ENCODE results near the gene MMP12.

Gene MMP12

DNA sequence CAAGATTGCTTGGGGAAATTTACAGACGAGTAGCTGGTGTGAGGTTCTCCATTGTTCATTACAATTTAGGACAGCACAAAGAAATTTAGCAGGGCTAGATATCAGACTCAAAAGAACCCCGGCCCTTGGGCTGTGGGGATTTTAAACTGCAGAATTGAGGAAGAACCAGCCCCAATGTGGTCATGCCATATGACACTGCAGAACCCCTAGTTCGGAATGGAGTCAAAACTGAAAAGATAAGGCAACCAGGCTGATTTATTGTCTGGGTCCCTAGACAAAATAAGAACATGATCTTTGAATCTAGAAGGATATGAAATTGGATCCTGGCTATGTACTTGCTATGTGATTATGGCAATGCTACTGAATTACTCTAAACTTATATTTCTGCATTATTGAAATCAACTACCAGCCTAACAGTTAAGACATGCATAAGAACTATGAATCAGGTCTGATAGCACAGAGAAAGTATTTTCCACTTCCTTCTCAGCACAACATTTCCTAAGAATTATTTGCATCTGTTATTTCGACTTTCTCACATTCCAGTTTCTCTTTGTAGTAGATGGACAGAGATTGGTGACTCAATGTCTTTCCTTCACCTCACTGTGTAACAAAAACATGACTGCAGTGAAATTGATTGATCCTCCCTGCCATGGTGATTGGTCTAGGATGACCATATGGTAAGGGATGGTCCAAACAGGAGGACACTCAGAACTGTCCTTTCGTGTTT is 44.6 kb downstream of the MMP12 start:
- H3K4me3 ChIP-seq (ENCODE audit: low read depth, low read length) = no peak overlapping the region
- TF ChIP-seq, protein P1, sequence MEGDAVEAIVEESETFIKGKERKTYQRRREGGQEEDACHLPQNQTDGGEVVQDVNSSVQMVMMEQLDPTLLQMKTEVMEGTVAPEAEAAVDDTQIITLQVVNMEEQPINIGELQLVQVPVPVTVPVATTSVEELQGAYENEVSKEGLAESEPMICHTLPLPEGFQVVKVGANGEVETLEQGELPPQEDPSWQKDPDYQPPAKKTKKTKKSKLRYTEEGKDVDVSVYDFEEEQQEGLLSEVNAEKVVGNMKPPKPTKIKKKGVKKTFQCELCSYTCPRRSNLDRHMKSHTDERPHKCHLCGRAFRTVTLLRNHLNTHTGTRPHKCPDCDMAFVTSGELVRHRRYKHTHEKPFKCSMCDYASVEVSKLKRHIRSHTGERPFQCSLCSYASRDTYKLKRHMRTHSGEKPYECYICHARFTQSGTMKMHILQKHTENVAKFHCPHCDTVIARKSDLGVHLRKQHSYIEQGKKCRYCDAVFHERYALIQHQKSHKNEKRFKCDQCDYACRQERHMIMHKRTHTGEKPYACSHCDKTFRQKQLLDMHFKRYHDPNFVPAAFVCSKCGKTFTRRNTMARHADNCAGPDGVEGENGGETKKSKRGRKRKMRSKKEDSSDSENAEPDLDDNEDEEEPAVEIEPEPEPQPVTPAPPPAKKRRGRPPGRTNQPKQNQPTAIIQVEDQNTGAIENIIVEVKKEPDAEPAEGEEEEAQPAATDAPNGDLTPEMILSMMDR (IDR thresholded peaks at IDR 0.05; ENCODE audit: low read depth, low read length) = no peak

DNA sequence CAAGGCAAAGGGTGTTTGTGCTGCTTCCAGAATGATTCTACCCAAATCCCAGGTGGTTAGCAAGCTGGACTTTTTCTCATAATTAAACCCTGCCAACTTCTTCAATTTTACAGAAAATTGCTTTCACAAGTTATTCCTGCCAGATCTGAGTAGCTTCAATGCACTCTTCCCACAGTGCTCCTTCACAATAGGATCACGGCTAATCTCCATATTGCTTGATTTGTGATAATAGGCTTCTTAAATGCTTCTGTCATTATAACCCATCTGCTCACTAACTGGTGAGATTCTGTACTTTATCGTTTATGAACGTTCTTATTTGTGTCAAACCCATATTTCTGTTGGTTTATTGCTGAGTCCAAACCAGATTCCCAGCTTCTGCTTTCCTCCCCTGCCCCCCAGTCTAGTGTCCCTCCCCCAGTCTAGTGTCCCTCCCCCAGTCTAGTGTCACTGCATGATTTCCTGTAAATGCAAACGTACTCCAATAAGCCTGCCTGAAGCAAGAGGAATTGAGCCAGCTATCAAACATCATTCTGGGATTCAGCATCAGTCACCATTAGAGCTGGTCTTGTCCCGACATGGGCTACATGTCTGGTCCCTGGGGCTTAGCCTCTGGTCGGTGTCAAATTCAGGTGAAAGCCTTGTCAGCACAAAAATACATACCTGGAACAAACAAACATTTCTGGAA is 45.3 kb downstream of the MMP12 start:
- TF ChIP-seq, protein P1 (IDR thresholded peaks at IDR 0.05; ENCODE audit: low read depth, low read length) = no peak
- H3K4me3 ChIP-seq (ENCODE audit: low read depth, low read length) = no peak overlapping the region

DNA sequence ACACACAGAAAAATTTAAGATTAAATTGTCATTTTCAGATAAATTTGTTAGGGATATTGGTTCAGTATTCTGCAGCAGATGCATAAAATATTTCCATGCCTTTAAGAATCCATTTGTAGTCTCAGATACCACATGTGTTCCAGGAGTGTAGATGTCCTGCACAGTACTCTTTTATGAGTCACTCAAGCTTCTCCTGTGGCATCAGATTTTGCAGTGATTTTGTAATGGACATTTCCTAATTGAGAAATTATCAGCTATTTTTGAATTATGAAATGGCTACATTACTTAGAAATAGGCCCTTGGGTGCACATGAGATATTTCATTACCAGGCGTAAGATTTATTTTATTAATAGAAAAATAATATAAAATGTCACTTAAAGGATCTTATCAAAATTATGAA is 50.2 kb downstream of the MMP12 start:
- H3K4me3 ChIP-seq (ENCODE audit: low read depth, low read length) = no peak overlapping the region

DNA sequence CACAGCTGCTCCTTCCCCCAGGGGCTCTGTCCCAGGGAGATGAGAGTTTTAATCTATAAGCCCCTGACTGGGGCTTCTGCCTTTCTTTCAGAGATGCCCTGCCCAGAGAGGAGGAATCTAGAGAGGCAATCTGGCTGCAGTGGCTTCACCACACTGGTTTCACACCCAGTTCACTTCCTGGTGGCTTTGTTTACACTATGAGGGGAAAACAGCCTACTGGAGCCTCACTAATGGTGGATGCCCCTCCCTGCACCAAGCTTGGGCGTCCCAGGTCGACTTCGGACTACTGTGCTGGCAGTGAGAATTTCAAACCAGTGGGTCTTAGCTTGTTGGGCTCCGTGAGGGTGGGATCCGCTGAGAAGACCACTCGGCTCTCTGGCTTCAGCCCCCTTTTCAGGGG is 55.3 kb downstream of the MMP12 start:
- H3K4me3 ChIP-seq (ENCODE audit: low read depth, low read length) = no peak overlapping the region
- TF ChIP-seq, protein P1 (IDR thresholded peaks at IDR 0.05; ENCODE audit: low read depth, low read length) = no peak

More for the DNA sequence above, 50.2 kb downstream of the MMP12 start:
- TF ChIP-seq, protein P1 (IDR thresholded peaks at IDR 0.05; ENCODE audit: low read depth, low read length) = no peak

DNA sequence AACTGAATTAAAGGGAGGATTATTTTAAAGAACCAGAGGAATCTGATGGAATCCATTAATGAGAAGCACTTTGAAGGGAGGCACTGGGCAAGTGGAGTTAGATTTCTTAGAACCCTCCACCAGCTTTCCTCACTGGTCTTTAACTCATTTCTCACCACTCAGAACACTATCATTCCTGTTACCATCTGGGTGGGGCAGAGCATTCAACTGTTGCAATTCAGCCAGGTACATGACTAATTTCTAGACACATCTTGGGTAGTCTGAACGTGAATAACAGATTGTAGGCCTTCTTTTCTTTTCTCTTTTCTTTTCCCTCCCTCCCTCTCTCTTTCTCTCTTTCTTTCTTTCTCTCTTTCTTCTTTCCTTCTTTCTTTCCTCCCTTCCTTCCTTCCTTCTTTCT is 61.3 kb downstream of the MMP12 start:
- TF ChIP-seq, protein P1 (IDR thresholded peaks at IDR 0.05; ENCODE audit: low read depth, low read length) = no peak
- no peak overlapping the region for H3K4me3 ChIP-seq (ENCODE audit: low read depth, low read length)
